WTC11 (cell line): ENCODE measurements around the gene MACC1. TPM values are rescaled to one million over a fixed set of nuclear protein-coding genes. Genes with fewer than 3 reads are reported as not detected.

Experiments used
- ATAC-seq: fragments of 200-7000 bp; cut with Tn5 transposase; 2 replicates; pipeline ENCODE4 v1.10.0; 2021; ENCODE audit warnings: mild to moderate bottlenecking, moderate library complexity
- CTCF ChIA-PET: fragments of 300-600 bp; sonication (Branson Sonifier 250); formaldehyde crosslinking; loops from one replicate; lab custom pipeline; 2021; ENCODE audit warnings: antibody characterized with exemption; lab: Charles Lee
- POLR2A ChIA-PET: fragments of 350-600 bp; sonication (Branson Sonifier 250); formaldehyde crosslinking; loops from one replicate; lab custom pipeline; 2021; ENCODE audit warnings: antibody characterized with exemption; lab: Charles Lee
- DNase-seq: peaks from one replicate; pipeline ENCODE4 v3.0.0; 2021; ENCODE audit warnings: low spot score
- H3K27ac Mint-ChIP-seq: 2 replicates; pipeline ENCODE4 v1.8.0; 2021; ENCODE audit warnings: mixed read lengths
- H3K27me3 Mint-ChIP-seq: 2 replicates; pipeline ENCODE4 v1.8.0; 2021; ENCODE audit warnings: low read depth, mild to moderate bottlenecking, moderate library complexity, mixed read lengths
- H3K36me3 Mint-ChIP-seq: 2 replicates; pipeline ENCODE4 v1.8.0; 2021; ENCODE audit warnings: mixed read lengths
- H3K4me1 Mint-ChIP-seq: 2 replicates; pipeline ENCODE4 v1.8.0; 2022; ENCODE audit warnings: mixed read lengths
- H3K4me3 Mint-ChIP-seq: 2 replicates; pipeline ENCODE4 v1.8.0; 2021; ENCODE audit warnings: mild to moderate bottlenecking, moderate library complexity, mixed read lengths
- H3K9me3 Mint-ChIP-seq: 2 replicates; pipeline ENCODE4 v1.8.0; 2021; ENCODE audit warnings: mixed read lengths
- ELF4 ChIP-seq: sonication (generic); formaldehyde crosslinking; IDR thresholded peaks from 2 replicates; pipeline ENCODE4 v1.8.1; 2022; ENCODE audit warnings: low read depth, mild to moderate bottlenecking, moderate library complexity, missing genetic modification reagents
- FOXK1 ChIP-seq: sonication (generic); formaldehyde crosslinking; IDR thresholded peaks from 2 replicates; pipeline ENCODE4 v1.8.0; 2022; ENCODE audit warnings: mild to moderate bottlenecking, moderate library complexity, missing genetic modification reagents
- JAZF1 ChIP-seq: fragments of 250-450 bp; sonication (Bioruptor Pico); IDR thresholded peaks from 2 replicates; pipeline ENCODE4 v1.9.0; 2021; ENCODE audit warnings: moderate library complexity, mild to moderate bottlenecking, inconsistent platforms
- MLX ChIP-seq: sonication (generic); formaldehyde crosslinking; IDR thresholded peaks from 2 replicates; pipeline ENCODE4 v1.8.1; 2023; ENCODE audit warnings: mild to moderate bottlenecking, missing genetic modification reagents, moderate library complexity
- MYBL2 ChIP-seq: sonication (generic); formaldehyde crosslinking; IDR thresholded peaks from 2 replicates; pipeline ENCODE4 v1.8.1; 2023; ENCODE audit warnings: mild to moderate bottlenecking, moderate library complexity, missing genetic modification reagents
- NFATC4 ChIP-seq: fragments of 250-450 bp; sonication (Bioruptor Pico); IDR thresholded peaks from 2 replicates; pipeline ENCODE4 v1.9.0; 2021; ENCODE audit warnings: mild to moderate bottlenecking
- NR1H2 ChIP-seq: sonication (generic); formaldehyde crosslinking; IDR thresholded peaks from 2 replicates; pipeline ENCODE4 v1.9.0; 2021; ENCODE audit warnings: mild to moderate bottlenecking, moderate library complexity, missing genetic modification reagents
- NR3C1 ChIP-seq: sonication (generic); formaldehyde crosslinking; conservative IDR thresholded peaks from 2 replicates; pipeline ENCODE4 v1.8.1; 2023; ENCODE audit warnings: low read depth, mild to moderate bottlenecking, missing genetic modification reagents
- PREB ChIP-seq: sonication (generic); formaldehyde crosslinking; IDR thresholded peaks from 2 replicates; pipeline ENCODE4 v1.8.1; 2022; ENCODE audit warnings: mild to moderate bottlenecking, missing genetic modification reagents, moderate library complexity, borderline replicate concordance
- RELA ChIP-seq: sonication (generic); formaldehyde crosslinking; IDR thresholded peaks from 2 replicates; pipeline ENCODE4 v1.8.1; 2022; ENCODE audit warnings: missing genetic modification reagents, mild to moderate bottlenecking, borderline replicate concordance
- SMAD4 ChIP-seq: sonication (generic); formaldehyde crosslinking; IDR thresholded peaks from 2 replicates; pipeline ENCODE4 v1.8.0; 2022; ENCODE audit warnings: mild to moderate bottlenecking, missing genetic modification reagents
- TCF7 ChIP-seq: sonication (generic); formaldehyde crosslinking; IDR thresholded peaks from 2 replicates; pipeline ENCODE4 v1.8.0; 2022; ENCODE audit warnings: mild to moderate bottlenecking, low read depth, missing genetic modification reagents, moderate library complexity
- USF1 ChIP-seq: sonication (generic); formaldehyde crosslinking; IDR thresholded peaks from 2 replicates; pipeline ENCODE4 v1.8.0; 2022; ENCODE audit warnings: mild to moderate bottlenecking, missing genetic modification reagents
- ZNF121 ChIP-seq: sonication (generic); formaldehyde crosslinking; IDR thresholded peaks from 2 replicates; pipeline ENCODE4 v1.8.0; 2023; ENCODE audit warnings: missing genetic modification reagents
- ZNF219 ChIP-seq: sonication (generic); formaldehyde crosslinking; IDR thresholded peaks from 2 replicates; pipeline ENCODE4 v1.8.0; 2023; ENCODE audit warnings: missing genetic modification reagents, mild to moderate bottlenecking, borderline replicate concordance
- ZNF281 ChIP-seq: sonication (generic); formaldehyde crosslinking; IDR thresholded peaks from 2 replicates; pipeline ENCODE4 v1.8.0; 2023; ENCODE audit warnings: mild to moderate bottlenecking, missing genetic modification reagents
- ZNF396 ChIP-seq: fragments of 250-450 bp; sonication (Bioruptor Pico); IDR thresholded peaks from 2 replicates; pipeline ENCODE4 v1.8.0; 2021; ENCODE audit warnings: mild to moderate bottlenecking, moderate library complexity, borderline replicate concordance
- ZNF416 ChIP-seq: fragments of 250-450 bp; sonication (Bioruptor Pico); IDR thresholded peaks from 2 replicates; pipeline ENCODE4 v1.9.0; 2021; ENCODE audit warnings: mild to moderate bottlenecking, inconsistent platforms
- ZNF532 ChIP-seq: fragments of 250-450 bp; sonication (Bioruptor Pico); IDR thresholded peaks from 2 replicates; pipeline ENCODE4 v1.9.0; 2021; ENCODE audit warnings: mild to moderate bottlenecking, borderline replicate concordance
- ZNF671 ChIP-seq: fragments of 250-450 bp; sonication (Bioruptor Pico); IDR thresholded peaks from 2 replicates; pipeline ENCODE4 v1.8.0; 2021; ENCODE audit warnings: mild to moderate bottlenecking
- total RNA-seq: library from RNA; stranded (reverse); gene quantifications from 3 replicates; pipeline ENCODE4 v1.2.3, GENCODE V29; 2021

The MACC1 gene
- total RNA-seq, 1 experiment from 2014 or later = 14.6 TPM

- Mint-ChIP-seq H3K27me3 (no peaks in the 10 kb centered on the region), H3K4me3 (no peak overlapping the region), H3K4me1 (peaks cover 12% of the 10 kb centered on the region), H3K27ac (no peak overlapping the region), H3K9me3 (no peaks in the 10 kb centered on the region), H3K36me3 (no peaks in the 10 kb centered on the region)
- ChIA-PET POLR2A (no interaction called here), CTCF (no interaction called here)
- TF ChIP-seq NFATC4 (CRISPR knock-in tag) (no peak), TCF7 (CRISPR knock-in tag) (no peak), SMAD4 (CRISPR knock-in tag) (no peak), ZNF121 (CRISPR knock-in tag) (no peak), NR1H2 (CRISPR knock-in tag) (no peak), FOXK1 (CRISPR knock-in tag) (no peak), NR3C1 (no peak), MLX (CRISPR knock-in tag) (no peak), JAZF1 (CRISPR knock-in tag) (no peak), ZNF532 (CRISPR knock-in tag) (no peak), ZNF281 (no peak), PREB (CRISPR knock-in tag) (no peak), RELA (CRISPR knock-in tag) (no peak), USF1 (CRISPR knock-in tag) (no peak), ZNF671 (CRISPR knock-in tag) (no peak), MYBL2 (CRISPR knock-in tag) (no peak), ZNF396 (CRISPR knock-in tag) (no peak), ZNF416 (no peak), ELF4 (no peak), ZNF219 (no peak)
- DNase-seq (no peak), ATAC-seq (no peak)
These were observed 16.2 kb upstream of the MACC1 start for GRCh38 chr7:20233362-20233761.
